ENCODE data around the gene SUPT3H. TPM values are rescaled to one million over a fixed set of nuclear protein-coding genes. Genes with fewer than 3 reads are reported as not detected.
"Not testable (repeated sequence)": the region's sequence is repeated elsewhere in the genome, so short reads cannot be mapped to it uniquely, and the experiment has no call there.

Gene SUPT3H
- total RNA-seq, 1 donor from 2014 or later = 9.9 TPM

GRCh38 chr6:45145658-45146057 lies 232.1 kb downstream of the SUPT3H start:
- H3K9me3 ChIP-seq (ENCODE audit: control insufficient read depth in 3 of 3, low read length in 3 of 3); H3K27me3 ChIP-seq (ENCODE audit: control insufficient read depth in 3 of 3, insufficient read depth in 3 of 3, low read length in 3 of 3); H3K9ac ChIP-seq (ENCODE audit: low read depth in 1 of 3, low read length in 3 of 3); H3K4me3 ChIP-seq (ENCODE audit: low read length in 3 of 3); H3K27ac ChIP-seq (ENCODE audit: low read depth, low read length); H3K36me3 ChIP-seq (ENCODE audit: control insufficient read depth in 3 of 3, insufficient read depth in 3 of 3, low read length in 3 of 3); H3K4me1 ChIP-seq (ENCODE audit: control insufficient read depth in 3 of 3, insufficient read depth in 3 of 3, low read length in 3 of 3): not testable (repeated sequence)

DNA sequence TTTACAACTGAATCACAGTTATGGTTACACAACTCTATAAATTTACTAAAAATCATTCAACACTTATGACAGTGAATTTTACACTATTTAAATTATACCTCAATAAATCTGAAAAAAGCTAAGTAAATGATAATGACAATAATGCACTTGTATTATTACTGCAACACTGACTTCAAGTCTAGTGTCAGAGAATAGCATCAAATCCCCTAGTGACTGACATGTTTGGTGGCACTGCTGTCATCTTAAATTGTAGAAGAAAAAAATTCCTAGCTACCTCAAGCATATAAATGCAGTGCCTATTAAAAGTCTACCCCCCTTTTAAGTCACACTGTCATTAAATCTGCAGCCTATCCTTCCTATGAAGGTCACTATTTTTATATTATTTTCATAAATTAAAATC lies 239.0 kb downstream of the SUPT3H start:
- no peak overlapping the region for H3K27ac ChIP-seq (ENCODE audit: low read depth, low read length)
- H3K36me3 ChIP-seq (ENCODE audit: control insufficient read depth in 3 of 3, insufficient read depth in 3 of 3, low read length in 3 of 3) = no peaks in the 10 kb centered on the region
- no peak overlapping the region for H3K9ac ChIP-seq (ENCODE audit: low read depth in 1 of 3, low read length in 3 of 3)
- no peaks in the 10 kb centered on the region for H3K27me3 ChIP-seq (ENCODE audit: control insufficient read depth in 3 of 3, insufficient read depth in 3 of 3, low read length in 3 of 3)
- no peaks in the 10 kb centered on the region for H3K4me1 ChIP-seq (ENCODE audit: control insufficient read depth in 3 of 3, insufficient read depth in 3 of 3, low read length in 3 of 3)
- H3K4me3 ChIP-seq (ENCODE audit: low read length in 3 of 3) = no peak overlapping the region
- H3K9me3 ChIP-seq (ENCODE audit: control insufficient read depth in 3 of 3, low read length in 3 of 3) = peaks cover 0 to 3% (median 0%) of the 10 kb centered on the region in 3 donors

DNA sequence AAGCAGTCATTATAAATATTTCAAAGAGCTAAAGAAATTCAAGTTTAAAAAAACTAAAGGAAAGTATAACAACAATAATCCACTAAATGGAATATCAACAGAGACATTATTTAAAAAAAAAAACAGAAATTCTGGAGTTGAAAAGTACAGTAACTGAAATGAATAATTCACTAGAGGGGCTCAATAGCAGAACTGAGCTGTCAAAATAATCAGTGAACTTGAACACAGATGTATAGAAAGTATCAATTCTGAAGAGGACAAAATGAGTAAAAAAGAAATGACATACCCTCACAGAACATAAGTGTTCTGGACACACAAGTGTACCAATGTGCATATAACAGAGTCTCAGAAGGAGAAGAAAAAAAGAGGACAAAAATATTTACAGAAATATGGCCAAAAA lies 241.2 kb downstream of the SUPT3H start:
- Histone ChIP-seq H3K9ac (ENCODE audit: low read depth in 1 of 3, low read length in 3 of 3) (no peak overlapping the region), H3K4me3 (ENCODE audit: low read length in 3 of 3) (no peak overlapping the region), H3K36me3 (ENCODE audit: control insufficient read depth in 3 of 3, insufficient read depth in 3 of 3, low read length in 3 of 3) (no peaks in the 10 kb centered on the region), H3K27me3 (ENCODE audit: control insufficient read depth in 3 of 3, insufficient read depth in 3 of 3, low read length in 3 of 3) (no peaks in the 10 kb centered on the region), H3K27ac (ENCODE audit: low read depth, low read length) (no peak overlapping the region), H3K9me3 (ENCODE audit: control insufficient read depth in 3 of 3, low read length in 3 of 3) (no peaks in the 10 kb centered on the region), H3K4me1 (ENCODE audit: control insufficient read depth in 3 of 3, insufficient read depth in 3 of 3, low read length in 3 of 3) (peaks cover 0 to 4% (median 4%) of the 10 kb centered on the region in 3 donors)

GRCh38 chr6:45132658-45133294 lies 245.0 kb downstream of the SUPT3H start:
- no peak overlapping the region for H3K9ac ChIP-seq (ENCODE audit: low read depth in 1 of 3, low read length in 3 of 3)
- no peak overlapping the region for H3K4me3 ChIP-seq (ENCODE audit: low read length in 3 of 3)
- H3K36me3 ChIP-seq (ENCODE audit: control insufficient read depth in 3 of 3, insufficient read depth in 3 of 3, low read length in 3 of 3) = no peaks in the 10 kb centered on the region
- H3K9me3 ChIP-seq (ENCODE audit: control insufficient read depth in 3 of 3, low read length in 3 of 3) = no peaks in the 10 kb centered on the region
- H3K27ac ChIP-seq (ENCODE audit: low read depth, low read length) = no peak overlapping the region
- H3K4me1 ChIP-seq (ENCODE audit: control insufficient read depth in 3 of 3, insufficient read depth in 3 of 3, low read length in 3 of 3) = peaks cover 0 to 4% (median 4%) of the 10 kb centered on the region in 3 donors
- H3K27me3 ChIP-seq (ENCODE audit: control insufficient read depth in 3 of 3, insufficient read depth in 3 of 3, low read length in 3 of 3) = no peaks in the 10 kb centered on the region

GRCh38 chr6:45132059-45132458 lies 245.7 kb downstream of the SUPT3H start:
- Histone ChIP-seq H3K27ac (ENCODE audit: low read depth, low read length) (no peak overlapping the region), H3K27me3 (ENCODE audit: control insufficient read depth in 3 of 3, insufficient read depth in 3 of 3, low read length in 3 of 3) (no peaks in the 10 kb centered on the region), H3K9ac (ENCODE audit: low read depth in 1 of 3, low read length in 3 of 3) (no peak overlapping the region), H3K4me3 (ENCODE audit: low read length in 3 of 3) (no peak overlapping the region), H3K36me3 (ENCODE audit: control insufficient read depth in 3 of 3, insufficient read depth in 3 of 3, low read length in 3 of 3) (no peaks in the 10 kb centered on the region), H3K4me1 (ENCODE audit: control insufficient read depth in 3 of 3, insufficient read depth in 3 of 3, low read length in 3 of 3) (peaks cover 0 to 4% (median 4%) of the 10 kb centered on the region in 3 donors), H3K9me3 (ENCODE audit: control insufficient read depth in 3 of 3, low read length in 3 of 3) (no peaks in the 10 kb centered on the region)

- no peak overlapping the region for H3K4me3 ChIP-seq (ENCODE audit: low read length in 3 of 3)
- peaks cover 0 to 4% (median 4%) of the 10 kb centered on the region in 3 donors for H3K4me1 ChIP-seq (ENCODE audit: control insufficient read depth in 3 of 3, insufficient read depth in 3 of 3, low read length in 3 of 3)
- no peaks in the 10 kb centered on the region for H3K9me3 ChIP-seq (ENCODE audit: control insufficient read depth in 3 of 3, low read length in 3 of 3)
- no peaks in the 10 kb centered on the region for H3K36me3 ChIP-seq (ENCODE audit: control insufficient read depth in 3 of 3, insufficient read depth in 3 of 3, low read length in 3 of 3)
- H3K27ac ChIP-seq (ENCODE audit: low read depth, low read length) = no peak overlapping the region
- H3K27me3 ChIP-seq (ENCODE audit: control insufficient read depth in 3 of 3, insufficient read depth in 3 of 3, low read length in 3 of 3) = no peaks in the 10 kb centered on the region
- no peak overlapping the region for H3K9ac ChIP-seq (ENCODE audit: low read depth in 1 of 3, low read length in 3 of 3)
These were observed 248.7 kb downstream of the SUPT3H start for GRCh38 chr6:45129051-45129450.

GRCh38 chr6:45127185-45127584 lies 250.5 kb downstream of the SUPT3H start:
- no peaks in the 10 kb centered on the region for H3K4me1 ChIP-seq (ENCODE audit: control insufficient read depth in 3 of 3, insufficient read depth in 3 of 3, low read length in 3 of 3)
- no peaks in the 10 kb centered on the region for H3K9me3 ChIP-seq (ENCODE audit: control insufficient read depth in 3 of 3, low read length in 3 of 3)
- no peak overlapping the region for H3K9ac ChIP-seq (ENCODE audit: low read depth in 1 of 3, low read length in 3 of 3)
- no peak overlapping the region for H3K4me3 ChIP-seq (ENCODE audit: low read length in 3 of 3)
- no peaks in the 10 kb centered on the region for H3K27me3 ChIP-seq (ENCODE audit: control insufficient read depth in 3 of 3, insufficient read depth in 3 of 3, low read length in 3 of 3)
- no peak overlapping the region for H3K27ac ChIP-seq (ENCODE audit: low read depth, low read length)
- H3K36me3 ChIP-seq (ENCODE audit: control insufficient read depth in 3 of 3, insufficient read depth in 3 of 3, low read length in 3 of 3) = no peaks in the 10 kb centered on the region

DNA sequence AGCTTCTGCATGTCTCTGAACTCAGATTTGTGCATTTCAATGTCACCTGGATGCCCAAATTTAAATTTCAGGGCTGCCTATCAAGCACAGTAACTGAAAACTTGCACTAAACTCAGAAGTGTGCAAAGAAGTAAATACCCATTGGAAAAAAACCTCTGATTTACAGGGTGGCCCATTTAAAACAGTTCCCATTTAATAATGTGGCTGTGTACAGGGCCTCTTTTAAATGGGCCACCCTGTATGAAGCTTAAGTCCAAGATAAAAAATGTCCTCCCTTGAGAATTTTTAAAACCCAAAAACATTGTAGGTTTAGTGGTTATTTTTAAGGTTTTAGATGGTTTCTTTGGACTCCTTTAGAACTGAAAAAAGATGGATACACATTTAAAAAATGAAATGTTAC lies 251.7 kb downstream of the SUPT3H start:
- Histone ChIP-seq H3K4me1 (ENCODE audit: control insufficient read depth in 3 of 3, insufficient read depth in 3 of 3, low read length in 3 of 3) (no peaks in the 10 kb centered on the region), H3K36me3 (ENCODE audit: control insufficient read depth in 3 of 3, insufficient read depth in 3 of 3, low read length in 3 of 3) (no peaks in the 10 kb centered on the region), H3K9me3 (ENCODE audit: control insufficient read depth in 3 of 3, low read length in 3 of 3) (no peaks in the 10 kb centered on the region), H3K4me3 (ENCODE audit: low read length in 3 of 3) (no peak overlapping the region), H3K27me3 (ENCODE audit: control insufficient read depth in 3 of 3, insufficient read depth in 3 of 3, low read length in 3 of 3) (no peaks in the 10 kb centered on the region), H3K27ac (ENCODE audit: low read depth, low read length) (no peak overlapping the region), H3K9ac (ENCODE audit: low read depth in 1 of 3, low read length in 3 of 3) (no peak overlapping the region)

GRCh38 chr6:45123023-45123422 lies 254.7 kb downstream of the SUPT3H start:
- Histone ChIP-seq H3K36me3 (ENCODE audit: control insufficient read depth in 3 of 3, insufficient read depth in 3 of 3, low read length in 3 of 3) (no peaks in the 10 kb centered on the region), H3K9me3 (ENCODE audit: control insufficient read depth in 3 of 3, low read length in 3 of 3) (no peaks in the 10 kb centered on the region), H3K4me3 (ENCODE audit: low read length in 3 of 3) (no peak overlapping the region), H3K27me3 (ENCODE audit: control insufficient read depth in 3 of 3, insufficient read depth in 3 of 3, low read length in 3 of 3) (no peaks in the 10 kb centered on the region), H3K4me1 (ENCODE audit: control insufficient read depth in 3 of 3, insufficient read depth in 3 of 3, low read length in 3 of 3) (peaks cover 0 to 3% (median 0%) of the 10 kb centered on the region in 3 donors), H3K9ac (ENCODE audit: low read depth in 1 of 3, low read length in 3 of 3) (no peak overlapping the region), H3K27ac (ENCODE audit: low read depth, low read length) (no peak overlapping the region)

DNA sequence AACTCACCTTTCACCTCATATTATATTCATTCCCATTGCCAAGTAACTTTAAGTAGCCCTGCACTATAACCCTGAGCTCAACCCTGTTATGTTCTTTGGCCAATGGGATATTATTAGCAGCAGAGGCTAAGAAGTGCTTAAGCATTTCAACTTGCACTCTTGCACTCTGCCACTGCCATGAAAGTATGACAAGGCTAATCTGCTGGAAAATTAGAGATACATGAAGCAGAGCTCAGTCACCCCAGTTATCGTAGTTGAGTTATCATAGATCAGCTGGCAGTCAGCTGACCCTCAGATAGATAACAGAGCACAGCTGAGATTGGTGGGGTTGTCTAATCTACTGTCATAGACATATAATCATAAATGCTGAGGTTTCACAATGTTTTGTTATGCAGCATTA lies 259.0 kb downstream of the SUPT3H start:
- peaks cover 0 to 3% (median 0%) of the 10 kb centered on the region in 3 donors for H3K4me1 ChIP-seq (ENCODE audit: control insufficient read depth in 3 of 3, insufficient read depth in 3 of 3, low read length in 3 of 3)
- no peak overlapping the region for H3K27ac ChIP-seq (ENCODE audit: low read depth, low read length)
- H3K36me3 ChIP-seq (ENCODE audit: control insufficient read depth in 3 of 3, insufficient read depth in 3 of 3, low read length in 3 of 3) = no peaks in the 10 kb centered on the region
- no peak overlapping the region for H3K4me3 ChIP-seq (ENCODE audit: low read length in 3 of 3)
- no peak overlapping the region for H3K9ac ChIP-seq (ENCODE audit: low read depth in 1 of 3, low read length in 3 of 3)
- no peaks in the 10 kb centered on the region for H3K9me3 ChIP-seq (ENCODE audit: control insufficient read depth in 3 of 3, low read length in 3 of 3)
- H3K27me3 ChIP-seq (ENCODE audit: control insufficient read depth in 3 of 3, insufficient read depth in 3 of 3, low read length in 3 of 3) = no peaks in the 10 kb centered on the region

All from skeletal muscle tissue (tissue), 4 donors.